H1 (cell line): ENCODE data around the gene ITPR1. TPM values are rescaled to one million over a fixed set of nuclear protein-coding genes. Genes with fewer than 3 reads are reported as not detected.

Source experiments
- CHD2 ChIP-seq: IDR thresholded peaks from 2 replicates; pipeline ENCODE4 v1.6.1; 2012; ENCODE audit warnings: low read length, improper control_type of control experiment
- GTF2F1 ChIP-seq: IDR thresholded peaks from 2 replicates; pipeline ENCODE4 v1.6.1; 2012; ENCODE audit warnings: low read depth, low read length, improper control_type of control experiment, borderline replicate concordance
- JUN ChIP-seq: IDR thresholded peaks from 2 replicates; pipeline ENCODE4 v1.6.1; 2011; ENCODE audit warnings: low read depth, mild to moderate bottlenecking, improper control_type of control experiment, low read length
- polyA plus RNA-seq, 7 experiments: library from polyadenylated mRNA; depleted of rRNA in 3 of 7; stranded (reverse) in 5 of 7; unstranded in 2 of 7; fragments of >200 nt in 5 of 7; fragments of 200-250 nt in 2 of 7; gene quantifications; 1 replicate in 5 of 7; 2 replicates in 1 of 7; 4 replicates in 1 of 7; pipeline versions ENCODE4 v1.2.1 to v1.2.3, GENCODE V29; 2011 to 2013; ENCODE audit warnings: missing spikeins in 2 of 7, mixed read lengths in 2 of 7
- total RNA-seq: library from RNA; stranded (reverse); fragmentation: NEBNext Ultra II Directional; extraction: Animal tissue kit (Norgen Biotek cat#: 25700); gene quantifications from 2 replicates; pipeline ENCODE4 v1.2.1, GENCODE V29; 2021

ITPR1 gene
- total and polyA plus RNA-seq, 2 of the 8 experiments (the other 6 are each of a cell fraction or from before 2014, with no cell fraction given) = 2.5 to 16.3 TPM

DNA sequence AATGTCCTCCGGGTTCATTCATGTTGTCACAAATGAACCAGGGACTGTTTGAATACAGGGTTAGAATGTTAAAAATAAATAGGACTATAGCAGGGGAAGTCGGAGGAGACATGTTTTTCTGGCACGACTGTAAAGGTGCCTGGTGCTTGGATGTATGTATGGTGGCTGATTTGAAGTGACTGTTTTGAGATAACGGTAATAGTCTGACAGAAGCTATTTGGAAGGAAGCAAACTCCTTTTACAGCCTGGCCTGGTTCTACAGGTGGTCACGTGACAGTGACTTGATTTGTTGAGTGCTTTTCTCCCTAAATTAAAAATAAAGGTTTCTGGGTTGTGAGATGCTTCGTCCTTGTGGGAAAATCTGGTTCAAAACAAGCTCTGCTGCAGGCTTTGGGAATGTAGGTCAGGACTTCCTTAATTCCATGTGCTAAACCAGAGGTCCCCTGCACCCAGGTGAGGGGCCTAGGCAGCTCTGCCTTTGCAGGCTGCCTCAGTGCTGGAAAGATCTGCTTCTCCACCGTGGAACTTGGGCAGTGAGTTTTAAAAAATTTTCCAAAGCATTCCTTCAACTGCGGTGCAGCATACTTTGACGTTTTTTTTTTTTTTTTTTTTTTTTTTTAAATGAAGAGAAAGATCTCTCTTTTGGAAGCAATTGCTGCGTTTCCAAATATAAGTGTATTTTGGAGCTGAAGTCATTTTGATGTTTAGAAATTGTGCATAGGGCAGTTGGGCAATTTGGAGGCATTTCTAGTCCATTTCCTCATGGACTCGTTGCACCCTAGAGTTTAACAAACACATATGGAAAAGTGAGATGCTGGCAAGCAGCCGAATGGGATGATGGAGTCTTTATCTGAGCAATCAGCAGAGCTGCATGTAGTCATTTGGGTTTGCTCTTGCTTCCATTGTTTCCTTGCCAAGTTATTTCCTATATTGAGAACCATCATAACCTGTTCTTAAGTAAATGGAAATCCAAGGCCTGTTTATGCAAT is 30.9 kb downstream of the ITPR1 start (continued):
- TF ChIP-seq CHD2 (no peak), JUN (no peak), GTF2F1 (no peak)
